WI38 (cell line): ENCODE measurements around the gene ISLR2.
"Not testable (repeated sequence)": the region's sequence is repeated elsewhere in the genome, so short reads cannot be mapped to it uniquely, and the experiment has no call there.

Experiments
- H3K4me3 ChIP-seq: 2 replicates; pipeline ENCODE4 v1.5.1; 2011; ENCODE audit warnings: low read depth, mild to moderate bottlenecking, control low read depth, low read length
- CTCF ChIP-seq: IDR thresholded peaks from 2 replicates; pipeline ENCODE4 v1.5.1; 2012; ENCODE audit warnings: low read depth, mild to moderate bottlenecking, control low read depth, low read length

ISLR2 gene

GRCh38 chr15:74130155-74130848 lies at the start of gene ISLR2:
Gene ISLR2, plus strand, starts transcription at chr15:74130586. Its CDS starts 2,169 bp downstream, at chr15:74132755.
- no peak within 1 kb of the TSS for H3K4me3 ChIP-seq
- TF ChIP-seq CTCF, result no peak

GRCh38 chr15:74082450-74082849 lies 47.9 kb upstream of the ISLR2 start, which contains the start of gene GOLGA6A:
Gene GOLGA6A, minus strand, starts transcription at chr15:74082550. Its CDS starts 41 bp downstream, at chr15:74082509.
- not testable (repeated sequence) for H3K4me3 ChIP-seq

- H3K4me3 ChIP-seq, result not testable (repeated sequence)
Observed at GRCh38 chr15:74094567-74094966, 35.8 kb upstream of the ISLR2 start.

- H3K4me3 ChIP-seq, result not testable (repeated sequence)
Observed at GRCh38 chr15:74095610-74096009, 34.8 kb upstream of the ISLR2 start.

- not testable (repeated sequence) for H3K4me3 ChIP-seq
Observed at GRCh38 chr15:74096753-74097474, 33.5 kb upstream of the ISLR2 start.

- H3K4me3 ChIP-seq, result peak overlapping the region; percentile 40
Observed at GRCh38 chr15:74099963-74100733, 30.2 kb upstream of the ISLR2 start.

GRCh38 chr15:74108111-74108510 lies 22.3 kb upstream of the ISLR2 start:
- no peak overlapping the region for H3K4me3 ChIP-seq
- TF ChIP-seq CTCF, result no peak

GRCh38 chr15:74108611-74109010 lies 21.8 kb upstream of the ISLR2 start:
- H3K4me3 ChIP-seq, result not testable (repeated sequence)

- no peak overlapping the region for H3K4me3 ChIP-seq
- no peak for TF ChIP-seq CTCF
Observed at GRCh38 chr15:74109713-74110112, 20.7 kb upstream of the ISLR2 start.

GRCh38 chr15:74120426-74120825 lies 10.0 kb upstream of the ISLR2 start:
- TF ChIP-seq CTCF, result no peak
- no peak overlapping the region for H3K4me3 ChIP-seq
